Measurements from ENCODE around the gene AUTS2. TPM values are rescaled to one million over a fixed set of nuclear protein-coding genes. Genes with fewer than 3 reads are reported as not detected.

The AUTS2 gene
- total and polyA plus RNA-seq, 2 experiments from 2014 or later = 32.0 to 91.0 TPM

- Mint-ChIP-seq H3K9me3 (peaks cover 10% of the 10 kb centered on the region), H3K4me3 (no peak overlapping the region), H3K36me3 (ENCODE audit: low read depth) (peaks cover 6% of the 10 kb centered on the region; the same call in 1 of the 3 replicates), H3K4me1 (0 out of 3 replicates have a peak, but pooled peaks cover 5% of the 10 kb centered on the region), H3K27ac (no peak overlapping the region), H3K27me3 (ENCODE audit: insufficient read depth, low read depth, poor library complexity) (peaks cover 30% of the 10 kb centered on the region)
- Histone ChIP-seq H3K9me2 (ENCODE audit: insufficient read depth) (no peaks in the 10 kb centered on the region), H2AFZ (no peak overlapping the region), H3K4me3 (no peak overlapping the region), H3K79me2 (replicated peaks; ENCODE audit: insufficient read depth) (no peaks in the 10 kb centered on the region), H3K4me1 (ENCODE audit: insufficient read depth) (no peaks in the 10 kb centered on the region; the same call in 1 of the 2 replicates), H4K20me1 (replicated peaks; ENCODE audit: insufficient read depth) (no peaks in the 10 kb centered on the region; the same call in none of the 2 replicates), H3K4me2 (no peak overlapping the region), H3K27ac (ENCODE audit: low read depth) (no peak overlapping the region), H3K27me3 (ENCODE audit: insufficient read depth) (peaks cover 49% of the 10 kb centered on the region), H3K36me3 (ENCODE audit: insufficient read depth) (no peaks in the 10 kb centered on the region), H3F3A (replicated peaks; ENCODE audit: low read depth) (peaks cover 5% of the 10 kb centered on the region; the same call in 1 of the 2 replicates)
- no peak for TF ChIP-seq JUNB (IDR thresholded peaks at IDR 0.05; ENCODE audit: unreplicated experiment)
- no peak for TF ChIP-seq REST (IDR thresholded peaks at IDR 0.05; ENCODE audit: unreplicated experiment)
- no peak for TF ChIP-seq ZNF331 (CRISPR knock-in tag; IDR thresholded peaks at IDR 0.05; ENCODE audit: low read depth)
- TF ChIP-seq ZNF462 (CRISPR knock-in tag; IDR thresholded peaks at IDR 0.05) = no peak
- no peak for TF ChIP-seq STAT1 (IDR thresholded peaks at IDR 0.05; ENCODE audit: unreplicated experiment)
- DNase-seq (ENCODE audit: low spot score) (no peak), ATAC-seq (no peak)
These were observed 4.8 kb upstream of the AUTS2 start for GRCh38 chr7:69593511-69593910.

Data from GM23338 (cell line).